Hypothalamus (tissue), 51 donors: ENCODE measurements around the gene GYG1.
"Not testable (repeated sequence)": the region's sequence is repeated elsewhere in the genome, so short reads cannot be mapped to it uniquely, and the experiment has no call there.

ENCODE experiments used
- DNase-seq, 51 donors: peaks; one replicate each; lab custom pipeline; 2025; lab: John Stamatoyannopoulos, UW

Gene GYG1

DNA sequence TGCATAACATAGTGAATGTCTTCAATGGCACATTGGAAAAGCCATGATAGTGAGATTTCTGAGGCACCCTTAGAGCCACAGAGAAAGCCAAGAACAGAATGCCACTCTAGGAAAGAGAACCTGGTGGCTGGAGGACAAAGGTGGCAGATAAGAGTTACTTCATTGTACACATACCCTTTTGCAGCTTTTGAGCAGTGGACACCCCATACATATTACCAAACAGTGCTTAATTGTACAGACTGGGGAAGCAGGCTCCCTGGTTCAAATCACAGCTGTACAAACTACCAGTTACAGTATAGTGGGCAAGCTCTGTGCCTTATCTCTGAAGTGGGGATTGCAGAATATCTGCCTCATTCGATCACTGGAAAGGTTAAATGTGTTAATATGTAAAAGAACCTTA lies 10.1 kb upstream of the GYG1 start:
- DNase-seq, result no peak

DNA sequence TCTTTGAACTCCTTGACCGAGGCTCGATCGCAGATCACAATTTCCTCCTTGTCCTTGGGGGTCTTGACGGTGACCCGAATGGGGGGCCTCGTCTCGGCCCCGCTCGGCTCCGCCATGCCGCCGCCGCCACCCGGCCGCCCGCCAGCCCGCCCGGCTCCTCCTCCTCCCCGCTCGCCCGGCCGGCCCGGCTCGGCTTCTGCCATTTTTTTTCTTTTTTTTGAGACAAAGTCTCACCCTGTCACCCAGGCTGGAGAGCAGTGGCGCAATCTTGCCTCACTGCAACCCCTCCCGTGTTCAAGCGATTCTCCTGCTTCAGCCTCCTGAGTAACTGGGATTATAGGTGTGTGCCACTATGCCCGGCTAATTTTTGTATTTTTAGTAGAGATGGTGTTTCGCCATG lies 3.8 kb upstream of the GYG1 start:
- DNase-seq, result not testable (repeated sequence)

DNA sequence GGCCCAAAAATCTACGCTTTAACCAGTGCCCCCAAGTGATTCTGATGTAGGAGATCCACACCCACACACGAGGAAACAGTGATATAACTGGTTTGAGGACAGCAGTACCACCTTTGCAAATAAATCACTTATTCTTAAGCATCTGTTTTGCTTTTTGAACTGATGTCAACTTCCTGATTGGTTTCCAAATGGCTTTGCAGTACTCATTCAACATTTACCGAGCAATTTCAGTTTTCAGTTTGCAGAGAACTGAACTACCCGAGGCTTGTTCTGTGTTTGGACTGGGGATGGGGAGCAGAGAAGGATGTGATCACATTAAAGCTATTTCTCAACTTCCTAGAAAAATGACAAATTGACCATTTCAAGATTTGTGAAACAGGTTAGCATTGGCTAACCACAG lies 1.1 kb upstream of the GYG1 start:
- no peak for DNase-seq

GRCh38 chr3:148992027-148992634 lies 791 bp downstream of the GYG1 start:
- peak in 25 of 51 donors; percentile 21 to 61 (median 39) for DNase-seq

DNA sequence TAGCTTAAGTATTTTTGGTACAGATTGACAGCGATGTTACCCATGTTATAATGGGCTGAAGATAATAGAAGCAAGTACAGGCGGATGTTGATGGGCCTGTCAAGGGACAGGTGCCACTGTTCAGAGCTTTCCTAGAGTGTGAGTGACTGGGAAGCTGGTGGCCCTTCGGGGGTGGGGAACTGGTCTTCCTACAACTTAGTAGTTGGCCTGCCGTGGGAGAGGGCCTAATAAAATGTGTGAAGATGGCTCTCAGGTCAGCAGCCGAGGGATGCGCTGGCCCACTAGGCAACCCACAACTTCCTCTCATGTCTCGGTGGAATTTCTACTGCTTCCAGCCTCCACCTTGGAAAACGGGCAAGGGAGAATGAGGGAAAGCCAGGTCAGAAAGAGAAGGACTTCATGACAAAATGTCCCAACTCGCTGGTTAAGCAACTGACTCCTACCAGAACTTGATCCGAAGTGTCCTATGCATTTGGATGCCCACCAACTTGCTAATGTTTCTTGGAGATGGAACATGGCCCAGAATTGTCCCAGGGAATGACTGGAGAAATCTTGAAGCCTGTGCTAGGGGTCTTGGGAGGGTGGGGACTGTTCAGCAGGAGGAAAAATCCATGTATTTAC lies 1.4 kb downstream of the GYG1 start:
- DNase-seq, result no peak

GRCh38 chr3:148997623-148998022 lies 6.3 kb downstream of the GYG1 start:
- no peak for DNase-seq

GRCh38 chr3:148998297-148998696 lies 7.0 kb downstream of the GYG1 start:
- DNase-seq, result no peak

DNA sequence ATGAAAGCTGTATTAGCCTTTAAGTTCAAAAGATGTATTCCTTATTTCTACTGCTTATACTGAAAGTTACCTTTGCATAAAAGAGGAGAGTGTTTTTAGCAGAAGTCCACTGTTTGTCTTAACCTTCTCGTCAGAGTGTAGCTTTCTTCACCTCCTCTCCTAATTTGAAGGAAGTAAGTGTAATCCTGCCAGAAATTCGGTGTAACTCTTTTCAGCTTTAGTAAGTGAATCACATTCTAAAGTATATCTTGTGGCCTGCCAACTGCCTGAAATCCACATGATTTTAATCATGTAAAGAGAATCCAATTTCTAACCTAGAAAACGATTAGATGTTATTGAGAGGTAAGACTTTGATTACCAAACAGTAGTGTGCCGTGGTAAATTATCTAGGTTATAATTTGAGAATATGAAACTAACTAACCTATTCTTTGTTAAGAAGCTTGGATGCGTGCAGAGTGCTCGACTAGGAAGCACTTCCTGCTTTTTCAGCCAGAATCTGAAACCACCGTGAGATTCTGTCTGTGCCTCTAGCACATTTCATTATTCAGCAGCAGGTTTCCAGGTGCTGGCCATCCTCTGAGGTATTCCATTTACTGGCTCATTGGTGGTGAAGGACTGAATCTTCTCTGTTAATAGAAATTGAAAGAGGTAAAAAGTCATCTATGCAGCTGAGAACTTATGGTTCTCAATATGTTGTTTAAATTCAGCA lies 7.5 kb downstream of the GYG1 start:
- no peak for DNase-seq

DNA sequence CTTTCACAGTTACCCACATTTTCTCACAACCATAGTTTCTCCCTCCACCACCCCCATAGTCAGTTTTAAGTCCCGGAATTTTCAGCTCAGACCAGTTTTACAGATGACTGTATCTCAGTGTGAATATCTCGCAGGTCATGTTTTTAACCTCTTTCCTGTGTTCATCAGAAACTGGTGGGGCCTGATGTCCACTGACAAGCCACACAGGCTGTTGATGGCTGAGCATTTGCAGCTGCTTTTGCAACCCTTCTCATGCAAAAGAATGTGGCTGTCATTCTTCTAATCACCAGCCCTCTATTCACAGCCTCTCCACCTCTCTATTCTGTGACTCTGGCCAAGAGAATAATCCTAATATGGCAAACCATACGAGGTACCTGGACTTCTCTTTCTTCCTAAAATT lies 8.5 kb downstream of the GYG1 start:
- no peak for DNase-seq

- no peak for DNase-seq
These were observed 8.9 kb downstream of the GYG1 start for GRCh38 chr3:149000206-149000745.

GRCh38 chr3:149001727-149002126 lies 10.4 kb downstream of the GYG1 start:
- DNase-seq, result no peak

DNA sequence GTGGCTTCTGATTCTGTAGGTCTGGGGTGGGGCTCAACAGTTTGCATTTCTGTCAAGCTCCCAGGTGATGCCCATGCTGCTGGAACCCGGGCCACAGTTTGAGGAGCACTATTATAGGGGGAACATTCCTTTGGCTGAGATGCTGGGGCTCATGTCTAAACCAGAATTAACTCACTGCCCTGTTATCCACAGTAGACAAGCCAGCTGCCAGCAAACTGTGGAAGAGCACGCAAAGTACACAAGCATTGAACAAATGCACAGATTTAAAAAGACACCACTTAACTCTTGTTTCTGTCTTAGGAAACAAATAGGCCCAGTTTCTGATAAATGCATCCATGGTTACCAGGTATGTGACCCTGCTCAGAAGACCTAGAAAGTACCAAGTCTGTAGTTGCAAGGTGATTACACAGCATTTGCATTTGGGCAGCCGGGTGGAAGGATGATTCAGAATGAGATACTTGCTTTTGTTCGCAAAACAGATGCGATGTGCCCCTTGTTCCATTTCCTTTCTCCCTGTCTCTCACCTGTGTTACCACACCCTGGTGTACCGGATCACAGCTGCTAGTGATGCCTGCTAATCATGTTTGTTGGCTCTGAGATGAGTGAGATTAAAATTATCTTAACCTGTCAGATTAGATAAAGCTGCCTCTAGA lies 12.4 kb downstream of the GYG1 start:
- no peak for DNase-seq

GRCh38 chr3:149004622-149005021 lies 13.3 kb downstream of the GYG1 start:
- DNase-seq, result peak in 29 of 51 donors; percentile 3 to 79 (median 36)

GRCh38 chr3:149005416-149005815 lies 14.1 kb downstream of the GYG1 start:
- no peak for DNase-seq

GRCh38 chr3:149007567-149008257 lies 16.4 kb downstream of the GYG1 start:
- DNase-seq, result no peak

GRCh38 chr3:149009732-149010131 lies 18.4 kb downstream of the GYG1 start:
- DNase-seq, result no peak

DNA sequence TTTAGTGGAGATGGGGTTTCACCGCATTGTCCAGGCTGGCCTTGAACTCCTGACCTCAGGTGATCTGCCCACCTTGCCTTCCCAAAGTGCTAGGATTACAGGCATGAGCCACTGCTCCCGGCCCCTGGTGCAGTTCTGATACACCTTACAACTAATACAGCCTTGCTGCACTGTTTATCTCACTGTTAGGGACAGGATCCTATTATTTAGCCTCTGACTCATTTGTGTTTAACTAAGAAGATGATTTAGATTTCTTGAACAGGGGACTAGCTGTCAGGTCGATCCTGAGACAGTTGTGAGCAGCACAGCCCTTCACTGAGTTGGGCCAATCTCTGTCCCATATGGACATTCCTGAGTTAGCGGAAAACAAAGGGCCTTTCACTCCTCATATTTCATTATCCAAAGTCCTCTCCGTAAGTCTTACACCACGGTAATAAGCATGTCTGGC lies 19.2 kb downstream of the GYG1 start:
- no peak for DNase-seq

DNA sequence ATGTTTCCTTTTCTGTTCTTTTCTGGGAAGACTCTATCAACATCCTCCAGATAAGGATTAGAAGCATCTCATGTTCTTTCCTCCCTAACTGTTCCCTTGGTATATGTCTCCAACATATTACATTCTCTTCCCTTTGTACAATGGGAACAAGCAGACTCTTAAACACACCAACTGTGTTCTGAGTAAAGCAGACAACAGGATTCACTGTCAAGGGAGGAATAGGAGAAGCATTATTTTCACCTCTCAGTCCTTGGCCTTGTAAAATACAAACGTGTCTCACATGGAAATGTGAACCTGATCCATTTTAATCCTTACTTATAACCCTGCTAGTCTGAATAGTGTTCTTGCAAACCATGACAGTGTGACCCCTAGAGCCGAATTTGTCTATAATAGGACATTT lies 19.6 kb downstream of the GYG1 start:
- DNase-seq, result no peak

GRCh38 chr3:149011676-149012075 lies 20.3 kb downstream of the GYG1 start:
- DNase-seq, result no peak

GRCh38 chr3:149013726-149014125 lies 22.4 kb downstream of the GYG1 start:
- DNase-seq, result no peak

DNA sequence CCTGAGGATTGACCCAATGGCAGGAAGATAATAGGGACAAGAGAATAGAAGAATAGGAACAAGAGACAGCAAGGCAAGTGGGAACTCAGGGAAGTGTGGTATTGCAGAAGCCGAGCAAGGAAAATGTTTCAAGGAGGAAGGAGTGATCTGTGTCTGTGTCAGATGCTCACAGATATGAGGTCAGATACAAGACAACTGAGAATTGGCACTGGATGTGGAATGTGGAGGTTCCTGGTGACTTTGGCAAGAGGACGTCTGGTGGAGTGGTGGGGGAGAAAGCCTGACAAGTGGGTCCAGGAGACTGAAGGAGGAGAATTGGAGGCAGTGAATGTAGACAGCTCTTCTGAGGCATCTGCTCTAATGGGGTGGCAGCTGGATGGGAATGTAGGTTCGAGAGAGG lies 24.1 kb downstream of the GYG1 start:
- DNase-seq, result no peak
